GM18868 (cell line): ENCODE measurements around the gene RIMBP2.

Experiments
- ATAC-seq: cut with Tn5 transposase; IDR thresholded peaks from one replicate; pipeline ENCODE4 v1.9.1; 2021; ENCODE audit warnings: mild to moderate bottlenecking, moderate library complexity; ENCODE audit not compliant: unreplicated experiment

RIMBP2 gene

GRCh38 chr12:130639476-130640424 lies 76.3 kb downstream of the RIMBP2 start:
- no peak for ATAC-seq

GRCh38 chr12:130636370-130636769 lies 79.7 kb downstream of the RIMBP2 start:
- no peak for ATAC-seq

- ATAC-seq: no peak
These were observed 81.2 kb downstream of the RIMBP2 start for GRCh38 chr12:130634866-130635265.

- no peak for ATAC-seq
These were observed 82.3 kb downstream of the RIMBP2 start for GRCh38 chr12:130633771-130634170.

GRCh38 chr12:130632642-130633041 lies 83.5 kb downstream of the RIMBP2 start:
- no peak for ATAC-seq

- ATAC-seq: no peak
These were observed 87.8 kb downstream of the RIMBP2 start for GRCh38 chr12:130628304-130628703.

- peak; percentile 66 for ATAC-seq
These were observed 88.9 kb downstream of the RIMBP2 start for GRCh38 chr12:130627175-130627574.

- ATAC-seq: no peak
These were observed 89.5 kb downstream of the RIMBP2 start for GRCh38 chr12:130626601-130627000.

- no peak for ATAC-seq
These were observed 90.9 kb downstream of the RIMBP2 start for GRCh38 chr12:130625201-130625600.

GRCh38 chr12:130622803-130623202 lies 93.3 kb downstream of the RIMBP2 start:
- no peak for ATAC-seq

GRCh38 chr12:130621696-130622298 lies 94.3 kb downstream of the RIMBP2 start:
- no peak for ATAC-seq

GRCh38 chr12:130620756-130621155 lies 95.3 kb downstream of the RIMBP2 start:
- no peak for ATAC-seq

GRCh38 chr12:130620281-130620680 lies 95.8 kb downstream of the RIMBP2 start:
- ATAC-seq: no peak

GRCh38 chr12:130619385-130620001 lies 96.6 kb downstream of the RIMBP2 start:
- ATAC-seq: peak; percentile 82

- no peak for ATAC-seq
These were observed 98.9 kb downstream of the RIMBP2 start for GRCh38 chr12:130617219-130617618.

- no peak for ATAC-seq
These were observed 100.2 kb downstream of the RIMBP2 start for GRCh38 chr12:130615861-130616345.

- ATAC-seq: no peak
These were observed 101.6 kb downstream of the RIMBP2 start for GRCh38 chr12:130614530-130614905.

- no peak for ATAC-seq
These were observed 102.1 kb downstream of the RIMBP2 start for GRCh38 chr12:130613831-130614529.

- no peak for ATAC-seq
These were observed 103.0 kb downstream of the RIMBP2 start for GRCh38 chr12:130613131-130613530.

- ATAC-seq: no peak
These were observed 104.8 kb downstream of the RIMBP2 start for GRCh38 chr12:130611026-130611905.
